ENCODE measurements around the gene NLRC3.

DNA sequence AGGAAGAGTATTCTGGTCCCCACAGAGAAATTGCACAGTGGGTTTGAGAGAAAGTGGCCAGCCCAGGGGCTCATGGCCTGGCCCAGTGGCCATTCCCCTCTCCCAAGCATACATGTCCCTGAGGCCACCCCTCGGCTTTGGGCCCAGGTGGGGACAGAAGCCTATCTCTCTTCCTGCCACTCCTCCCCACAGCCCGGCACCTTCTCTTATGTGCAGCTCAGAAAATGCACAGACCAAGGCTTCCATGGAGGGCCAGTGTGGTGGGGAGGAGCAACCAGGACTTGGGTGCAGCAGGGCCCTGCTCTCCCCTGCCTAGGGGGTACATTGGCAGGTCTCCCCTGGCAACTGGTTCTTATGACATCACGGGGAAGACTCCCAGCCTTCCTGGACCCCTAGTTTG lies 82.0 kb downstream of the NLRC3 start, which contains the start of gene C16orf90:
- TF ChIP-seq, protein P1, sequence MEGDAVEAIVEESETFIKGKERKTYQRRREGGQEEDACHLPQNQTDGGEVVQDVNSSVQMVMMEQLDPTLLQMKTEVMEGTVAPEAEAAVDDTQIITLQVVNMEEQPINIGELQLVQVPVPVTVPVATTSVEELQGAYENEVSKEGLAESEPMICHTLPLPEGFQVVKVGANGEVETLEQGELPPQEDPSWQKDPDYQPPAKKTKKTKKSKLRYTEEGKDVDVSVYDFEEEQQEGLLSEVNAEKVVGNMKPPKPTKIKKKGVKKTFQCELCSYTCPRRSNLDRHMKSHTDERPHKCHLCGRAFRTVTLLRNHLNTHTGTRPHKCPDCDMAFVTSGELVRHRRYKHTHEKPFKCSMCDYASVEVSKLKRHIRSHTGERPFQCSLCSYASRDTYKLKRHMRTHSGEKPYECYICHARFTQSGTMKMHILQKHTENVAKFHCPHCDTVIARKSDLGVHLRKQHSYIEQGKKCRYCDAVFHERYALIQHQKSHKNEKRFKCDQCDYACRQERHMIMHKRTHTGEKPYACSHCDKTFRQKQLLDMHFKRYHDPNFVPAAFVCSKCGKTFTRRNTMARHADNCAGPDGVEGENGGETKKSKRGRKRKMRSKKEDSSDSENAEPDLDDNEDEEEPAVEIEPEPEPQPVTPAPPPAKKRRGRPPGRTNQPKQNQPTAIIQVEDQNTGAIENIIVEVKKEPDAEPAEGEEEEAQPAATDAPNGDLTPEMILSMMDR (IDR thresholded peaks at IDR 0.05), result no peak
- no peak for TF ChIP-seq POLR2AphosphoS5 (IDR thresholded peaks at IDR 0.05)
- no peak for TF ChIP-seq POLR2A (IDR thresholded peaks at IDR 0.05)

All from upper lobe of left lung (tissue), 4 donors.